ENCODE measurements around the gene CBX5. TPM values are rescaled to one million over a fixed set of nuclear protein-coding genes. Genes with fewer than 3 reads are reported as not detected.
"Not testable (repeated sequence)": the region's sequence is repeated elsewhere in the genome, so short reads cannot be mapped to it uniquely, and the experiment has no call there.

The CBX5 gene
- total RNA-seq, 1 donor from 2014 or later = 104 TPM

DNA sequence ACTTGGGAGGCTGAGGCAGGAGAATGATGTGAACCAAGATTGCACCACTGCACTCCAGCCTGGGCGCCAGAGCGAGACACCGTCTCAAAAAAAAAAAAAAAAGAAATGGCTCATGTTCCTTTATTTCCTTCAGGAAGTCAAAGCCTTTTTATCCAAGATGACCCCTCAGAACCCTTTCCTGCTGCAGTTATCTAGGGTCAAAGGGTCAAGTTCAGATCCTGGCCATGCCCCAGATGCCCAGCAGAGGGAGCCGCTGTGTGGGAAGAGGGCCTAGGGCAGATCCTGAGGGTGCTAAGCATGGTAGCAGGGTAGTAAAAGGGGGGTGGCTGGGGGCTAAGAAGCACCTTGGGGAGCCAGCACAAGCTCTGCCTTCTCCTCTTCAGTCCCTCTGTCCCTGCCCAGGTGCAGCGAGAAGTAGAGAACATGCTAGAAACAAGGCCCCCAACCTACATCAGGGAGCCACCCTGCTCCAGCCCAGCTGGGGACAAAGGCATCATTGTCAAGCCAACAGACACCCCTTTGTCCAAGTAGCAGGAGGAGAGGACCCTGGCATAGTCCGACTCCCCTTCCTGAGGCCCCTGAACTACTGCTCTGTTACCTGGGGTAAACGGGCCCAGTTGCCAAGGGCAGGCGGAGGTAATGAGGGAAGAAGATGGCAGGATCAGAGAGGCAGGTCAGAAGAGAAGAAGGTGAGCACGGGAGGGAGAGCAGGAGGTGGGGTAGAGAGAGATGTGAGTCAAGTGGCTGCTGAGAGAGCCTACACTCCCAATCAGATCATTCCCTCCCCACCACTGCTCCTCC lies 14.4 kb upstream of the CBX5 start:
- DNase-seq = peak; percentile 25

- no peak for DNase-seq
These were observed 13.0 kb upstream of the CBX5 start for GRCh38 chr12:54292931-54293241.

DNA sequence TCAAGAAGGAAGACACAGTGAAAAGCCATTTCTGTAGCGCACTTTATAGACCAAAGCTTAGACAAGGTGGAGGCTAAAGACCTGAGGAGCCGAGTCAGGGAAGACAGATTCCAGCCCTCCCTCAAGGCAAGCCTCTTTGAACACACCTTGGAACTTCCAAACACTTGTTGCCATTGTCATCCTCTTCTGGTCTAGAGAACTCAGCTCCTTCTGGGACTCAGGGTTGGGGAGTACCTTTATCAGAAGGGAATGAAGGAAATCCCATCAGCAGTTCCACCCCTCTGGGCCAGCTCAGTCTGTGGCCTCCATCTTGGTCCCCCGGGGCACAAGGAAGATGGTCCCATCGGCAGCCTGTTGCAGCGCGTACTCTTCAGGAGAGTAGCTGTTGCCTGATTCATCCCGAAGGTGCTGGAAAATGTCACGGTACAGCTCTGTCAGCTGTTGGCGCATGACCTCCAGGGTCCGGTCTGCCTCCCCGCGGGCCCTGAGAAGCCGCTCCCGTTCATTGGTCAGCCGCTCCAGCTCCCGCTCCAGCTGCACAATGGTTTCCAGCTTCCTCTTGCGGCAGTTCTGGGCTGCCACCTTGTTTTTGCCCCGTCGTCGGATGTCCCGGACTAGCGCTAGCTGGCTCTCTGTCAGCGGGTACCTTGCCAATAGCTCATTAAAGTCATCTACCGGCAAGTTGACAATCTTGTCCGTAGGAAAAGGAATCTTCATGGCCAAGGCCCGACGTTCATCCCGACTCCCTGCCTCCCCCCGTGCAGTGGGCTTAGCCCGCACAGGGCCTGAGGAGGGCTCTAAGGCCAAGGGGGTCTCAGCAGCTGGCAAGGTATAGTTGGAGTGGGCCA lies 12.4 kb upstream of the CBX5 start:
- no peak for DNase-seq

- DNase-seq = no peak
These were observed 7.6 kb upstream of the CBX5 start for GRCh38 chr12:54287261-54288157.

- no peak for DNase-seq
These were observed 6.4 kb upstream of the CBX5 start for GRCh38 chr12:54286042-54287030.

DNA sequence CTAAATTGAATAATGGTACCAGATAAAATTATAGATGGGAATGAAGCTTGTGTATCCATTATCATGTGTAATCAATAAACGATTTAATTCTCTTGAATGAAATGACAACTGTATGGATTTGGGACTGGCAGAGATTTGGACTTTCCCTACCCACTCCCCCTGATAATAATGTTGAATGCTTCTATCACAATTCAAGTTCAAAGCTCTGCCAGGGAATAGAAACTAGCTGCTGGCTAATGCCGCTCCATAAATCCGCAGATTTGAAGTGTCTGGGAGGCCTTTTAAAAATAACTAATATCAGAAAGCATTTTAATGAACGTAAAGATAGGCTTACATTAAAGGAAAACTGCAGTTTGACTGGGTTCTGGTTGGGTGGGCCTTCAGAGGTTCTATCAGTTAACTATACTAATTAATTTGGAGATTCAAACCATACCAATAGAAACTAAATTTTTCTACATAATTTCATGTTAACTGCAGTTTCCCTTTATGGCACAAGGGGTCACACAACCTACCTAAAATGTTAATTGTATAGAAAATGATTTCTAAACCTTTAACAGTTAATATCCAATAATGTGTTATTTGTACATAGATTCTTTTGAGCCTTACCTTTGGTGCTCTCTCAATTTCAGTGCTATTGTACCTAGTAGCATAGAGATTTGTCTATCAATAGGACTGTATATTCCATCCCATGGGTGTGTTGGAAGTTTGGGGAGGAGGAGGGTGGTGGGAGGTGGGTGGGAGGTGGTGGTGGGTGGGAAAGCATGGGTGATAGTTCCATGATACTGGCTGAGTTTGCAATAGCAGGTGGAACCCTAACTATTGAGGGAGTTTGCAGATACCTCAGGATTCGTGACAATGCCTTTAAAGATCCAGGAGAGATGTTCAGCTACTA lies 5.5 kb upstream of the CBX5 start:
- no peak for DNase-seq

- not testable (repeated sequence) for DNase-seq
These were observed 4.3 kb upstream of the CBX5 start for GRCh38 chr12:54284070-54284780.

DNA sequence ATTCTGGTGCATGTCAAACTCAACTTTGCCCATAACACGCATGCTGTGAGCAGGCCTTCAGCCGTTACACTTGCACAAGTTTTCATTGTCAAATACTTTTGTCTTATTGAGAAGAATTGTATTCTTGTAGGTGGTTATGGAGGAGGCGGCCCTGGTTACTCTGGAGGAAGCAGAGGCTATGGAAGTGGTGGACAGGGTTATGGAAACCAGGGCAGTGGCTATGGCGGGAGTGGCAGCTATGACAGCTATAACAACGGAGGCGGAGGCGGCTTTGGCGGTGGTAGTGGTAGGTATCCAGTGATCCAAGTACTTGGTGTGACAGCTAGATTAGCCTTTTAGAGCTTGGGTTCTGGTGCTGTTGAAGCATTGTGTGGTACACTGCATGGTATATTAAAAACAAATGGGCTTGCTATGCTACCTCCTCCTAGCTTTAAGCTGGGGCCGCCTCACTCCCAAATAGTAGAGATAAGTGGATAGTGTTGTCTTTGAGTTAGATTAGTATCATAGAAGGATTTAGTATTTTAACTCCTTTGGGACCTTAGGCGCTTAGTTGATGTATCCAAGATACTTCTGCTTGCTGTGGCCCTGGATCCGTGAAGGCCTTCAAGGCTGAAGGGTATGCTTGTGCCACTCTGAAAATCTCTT lies 3.1 kb upstream of the CBX5 start:
- no peak for DNase-seq

GRCh38 chr12:54281694-54282093 lies 1.8 kb upstream of the CBX5 start:
- not testable (repeated sequence) for DNase-seq

DNA sequence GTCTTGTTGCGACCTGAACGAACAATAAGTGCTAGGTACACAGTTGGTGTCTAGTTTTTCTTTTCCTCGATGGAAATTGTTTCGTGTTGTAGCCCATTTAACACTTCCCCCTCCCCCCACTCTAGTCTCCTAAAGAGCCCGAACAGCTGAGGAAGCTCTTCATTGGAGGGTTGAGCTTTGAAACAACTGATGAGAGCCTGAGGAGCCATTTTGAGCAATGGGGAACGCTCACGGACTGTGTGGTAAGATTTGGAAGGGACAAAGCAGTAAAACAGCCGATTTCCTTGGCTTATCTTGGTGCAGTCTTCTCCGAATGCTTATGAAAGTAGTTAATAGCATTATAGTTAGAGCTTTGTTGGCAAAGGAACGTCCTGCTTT lies 1.3 kb upstream of the CBX5 start:
- DNase-seq = not testable (repeated sequence)

DNA sequence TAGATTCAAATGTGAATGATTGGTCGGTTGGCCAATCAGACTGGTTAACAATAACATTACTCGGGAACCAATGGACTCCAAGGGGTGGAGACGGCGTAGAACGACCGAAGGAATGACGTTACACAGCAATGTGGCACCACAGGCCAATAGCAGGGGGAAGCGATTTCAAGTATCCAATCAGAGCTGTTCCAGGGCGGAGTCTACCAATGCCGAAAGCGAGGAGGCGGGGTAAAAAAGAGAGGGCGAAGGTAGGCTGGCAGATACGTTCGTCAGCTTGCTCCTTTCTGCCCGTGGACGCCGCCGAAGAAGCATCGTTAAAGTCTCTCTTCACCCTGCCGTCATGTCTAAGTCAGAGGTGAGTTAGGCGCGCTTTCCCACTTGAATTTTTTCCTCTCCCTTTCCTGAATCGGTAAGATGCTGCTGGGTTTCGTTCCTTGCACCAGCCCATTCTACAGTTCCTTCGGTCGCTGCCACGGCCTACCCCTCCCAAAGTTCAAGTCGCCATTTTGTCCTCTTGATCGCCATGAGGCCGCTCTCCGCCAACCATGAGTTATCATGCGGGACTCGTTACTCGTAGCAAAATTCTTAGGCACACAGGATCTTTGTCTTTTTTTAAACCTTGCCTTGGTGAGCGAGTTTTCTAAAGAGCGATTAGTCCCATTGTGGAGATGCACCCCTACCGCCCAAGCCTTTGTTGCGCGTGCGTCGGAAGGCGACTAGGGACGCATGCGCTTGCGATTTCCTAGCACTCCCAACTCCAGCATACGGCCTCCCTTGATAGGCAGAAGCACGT lies 742 bp upstream of the CBX5 start, which contains the start of gene HNRNPA1:
Gene HNRNPA1, plus strand, starts transcription at position 259 of the 793 bp plus-strand sequence. Its CDS starts 82 bp downstream, at position 341.
- peak; percentile 95 for DNase-seq

DNA sequence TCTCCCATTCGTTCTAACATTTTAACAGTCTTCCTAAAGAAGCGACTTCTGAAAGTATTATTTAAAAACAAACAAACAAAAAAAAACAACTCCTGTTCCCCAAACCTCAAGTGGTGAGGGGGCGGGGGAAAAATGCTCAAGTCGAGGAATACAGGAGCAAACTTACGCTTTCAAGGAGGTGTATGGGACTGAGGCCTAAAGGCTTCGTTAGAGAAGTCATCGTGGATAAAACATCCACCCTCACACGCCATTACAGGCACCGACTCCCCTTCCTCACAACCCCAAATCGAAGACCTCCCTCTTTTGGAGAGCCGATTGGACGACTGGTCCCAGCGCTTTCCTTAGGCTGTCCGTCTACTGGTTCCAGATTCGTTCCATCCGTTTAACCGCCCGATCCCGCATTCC lies 693 bp downstream of the CBX5 start:
- DNase-seq = no peak

DNA sequence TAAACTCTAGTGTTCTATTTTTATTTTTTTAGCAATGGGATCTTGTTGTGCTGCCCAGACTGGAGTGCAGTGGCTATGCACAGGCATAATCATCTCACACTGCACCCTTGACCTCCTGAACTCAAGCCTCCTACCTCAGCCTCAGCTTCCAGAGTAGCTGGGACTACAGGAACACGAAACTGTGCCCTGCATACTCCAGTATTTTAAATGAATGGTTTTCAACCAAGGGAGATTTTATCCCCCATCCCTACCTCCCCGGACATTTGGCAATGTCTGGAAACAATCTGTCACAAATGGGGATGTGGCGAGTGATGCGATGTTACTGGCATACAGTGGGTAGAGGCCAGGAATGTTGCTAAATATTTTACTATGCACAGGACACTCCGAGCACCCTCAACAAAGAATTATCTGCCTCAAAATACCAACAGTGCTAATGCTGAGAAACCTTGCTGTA lies 2.1 kb downstream of the CBX5 start:
- no peak for DNase-seq

- DNase-seq = no peak
These were observed 3.6 kb downstream of the CBX5 start for GRCh38 chr12:54276368-54276767.

GRCh38 chr12:54273981-54274380 lies 5.9 kb downstream of the CBX5 start:
- DNase-seq = no peak

GRCh38 chr12:54272214-54272613 lies 7.7 kb downstream of the CBX5 start:
- DNase-seq = no peak

DNA sequence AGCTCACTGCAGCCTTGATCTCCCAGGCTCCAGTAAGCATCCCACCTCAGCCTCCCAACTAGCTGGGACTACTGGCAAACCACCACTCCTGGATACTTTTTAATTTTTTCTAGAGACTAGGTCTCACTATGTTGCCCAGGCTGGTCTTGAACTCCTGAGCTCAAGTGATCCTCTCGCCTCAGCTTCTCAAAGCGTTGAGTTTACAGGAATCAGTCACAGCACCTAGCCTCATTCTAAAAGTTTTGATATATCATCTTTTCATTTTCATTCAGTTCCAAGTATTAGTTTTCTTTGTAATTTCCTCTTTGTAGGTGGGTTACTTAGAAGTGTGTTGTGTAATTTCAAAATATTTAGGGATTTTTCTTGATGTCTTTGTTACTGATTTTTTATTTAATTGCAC lies 9.6 kb downstream of the CBX5 start:
- no peak for DNase-seq

DNA sequence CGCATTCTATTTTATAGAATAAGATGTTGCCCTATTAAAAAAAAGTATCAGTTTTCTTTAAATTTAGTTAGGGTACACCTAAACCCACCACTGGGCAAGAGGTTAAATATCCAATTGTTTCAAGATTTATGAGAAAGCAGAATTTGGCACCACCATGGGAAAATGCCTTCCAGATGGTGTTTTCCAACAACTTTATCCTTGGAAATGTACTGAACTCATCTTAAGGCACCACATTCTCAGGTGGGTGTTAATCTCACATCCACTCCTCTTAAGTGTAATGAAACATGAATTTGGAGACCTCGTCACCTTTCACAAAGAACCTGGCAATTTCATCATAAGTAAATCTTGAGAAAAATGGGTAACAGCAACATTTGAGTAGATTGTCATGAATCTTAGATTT lies 13.1 kb downstream of the CBX5 start:
- no peak for DNase-seq

Measured in occipital lobe (tissue), 2 donors.